HG03135 (cell line): ENCODE measurements around the gene LIMA1.
A peak's percentile ranks its signal among the peaks of the same experiment; 100 is the strongest.
"Not testable (repeated sequence)": the region's sequence is repeated elsewhere in the genome, so short reads cannot be mapped to it uniquely, and the experiment has no call there.

Experiments
- ATAC-seq: cut with Tn5 transposase; IDR thresholded peaks from one replicate; pipeline ENCODE4 v1.9.1; 2021; ENCODE audit warnings: mild to moderate bottlenecking, moderate library complexity; ENCODE audit not compliant: unreplicated experiment

The LIMA1 gene

GRCh38 chr12:50221228-50222008, 61.9 kb downstream of the LIMA1 start:
- ATAC-seq: no peak

- ATAC-seq: peak; percentile 39
Observed at GRCh38 chr12:50220363-50220995, 62.8 kb downstream of the LIMA1 start.

DNA sequence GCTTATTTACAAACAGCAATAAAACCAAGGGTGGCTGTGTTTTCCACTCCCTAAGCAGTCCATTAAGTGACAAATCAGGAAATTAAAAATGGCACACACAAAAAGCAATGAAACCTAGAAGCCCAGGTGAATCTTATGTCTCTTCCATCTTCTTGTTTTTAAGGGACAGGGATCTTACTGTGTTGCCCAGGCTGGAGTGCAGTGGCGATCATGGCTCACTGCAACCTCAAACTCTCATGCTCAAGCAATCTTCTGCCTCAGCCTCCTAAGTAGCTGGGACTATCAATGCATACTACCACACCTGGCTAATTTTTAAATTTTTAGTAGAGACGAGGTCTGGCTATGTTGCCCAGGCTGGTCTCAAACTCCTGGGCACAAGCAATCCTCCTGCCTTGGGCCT, 63.8 kb downstream of the LIMA1 start:
- no peak for ATAC-seq

DNA sequence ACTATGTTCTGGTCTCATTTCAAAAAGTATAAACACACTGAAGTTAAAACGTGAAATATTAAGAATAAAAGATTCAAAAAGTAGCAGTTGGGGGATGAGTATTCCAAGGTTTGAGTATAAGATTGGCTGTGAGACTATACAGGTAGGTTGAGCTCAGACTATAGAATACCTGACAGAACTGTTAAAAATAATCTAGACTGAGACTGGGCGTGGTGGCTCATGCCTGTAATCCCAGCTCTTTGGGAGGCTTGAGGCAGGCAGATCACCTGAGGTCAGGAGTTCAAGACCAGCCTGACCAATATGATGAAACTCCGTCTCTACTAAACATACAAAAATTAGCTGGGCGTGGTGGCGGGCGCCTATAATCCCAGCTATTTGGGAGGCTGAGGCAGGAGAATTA, 64.3 kb downstream of the LIMA1 start:
- not testable (repeated sequence) for ATAC-seq

- ATAC-seq: no peak
Observed at GRCh38 chr12:50218386-50218785, 64.9 kb downstream of the LIMA1 start.

DNA sequence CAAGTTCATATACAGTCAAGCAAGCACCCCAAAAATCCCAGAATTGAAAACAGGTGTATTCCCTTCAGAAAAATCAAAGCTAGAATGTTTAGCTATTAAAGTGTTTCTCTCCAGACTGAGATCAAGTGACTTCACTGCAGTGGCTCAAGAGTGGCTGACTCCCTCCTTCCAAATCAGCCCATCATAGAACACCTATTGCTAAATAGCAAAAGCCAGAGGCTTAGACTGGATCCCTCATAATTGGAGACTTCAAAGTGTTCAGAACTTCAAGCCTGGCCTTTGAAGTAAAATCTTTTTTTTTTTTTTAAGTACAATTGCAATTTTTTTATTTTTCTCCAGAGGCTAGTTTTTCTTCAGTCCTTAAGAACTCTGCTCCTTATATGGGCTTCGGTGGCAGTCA, 66.1 kb downstream of the LIMA1 start:
- ATAC-seq: no peak

DNA sequence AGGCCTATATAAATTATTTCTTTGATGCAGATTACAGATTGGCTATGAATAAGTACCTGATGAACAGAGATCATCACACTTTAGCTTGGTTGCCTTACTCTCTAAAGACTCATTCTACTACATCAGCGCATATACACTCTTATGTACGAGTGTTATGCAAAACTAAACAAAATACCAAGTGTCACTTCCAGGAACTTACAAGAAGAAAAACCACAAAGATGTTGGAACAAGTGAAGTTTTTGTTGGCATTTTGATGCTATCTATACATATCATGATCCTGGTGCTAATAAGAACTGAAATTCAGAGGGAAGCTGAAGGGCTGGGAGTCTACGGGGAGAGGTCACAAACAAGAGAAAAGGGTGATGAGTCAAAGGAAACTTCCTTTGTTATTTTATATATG, 68.3 kb downstream of the LIMA1 start:
- no peak for ATAC-seq

DNA sequence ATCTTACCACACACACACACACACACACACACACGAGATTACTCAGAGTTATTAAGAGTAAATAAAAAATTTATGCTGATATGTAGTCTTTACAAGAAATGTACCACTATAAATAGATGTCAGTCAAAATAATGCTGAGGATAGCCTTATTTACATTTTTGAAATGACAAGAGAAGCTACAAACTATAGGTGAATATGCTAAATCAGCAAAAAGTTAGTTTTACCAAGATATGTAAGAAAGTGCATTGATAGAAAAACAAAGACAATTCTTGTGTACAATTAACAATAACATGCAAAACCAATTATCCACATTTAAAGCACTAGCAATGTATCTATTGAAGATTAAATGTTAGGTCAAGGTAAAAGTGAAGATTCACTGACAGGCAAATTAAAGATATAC, 69.3 kb downstream of the LIMA1 start:
- no peak for ATAC-seq

DNA sequence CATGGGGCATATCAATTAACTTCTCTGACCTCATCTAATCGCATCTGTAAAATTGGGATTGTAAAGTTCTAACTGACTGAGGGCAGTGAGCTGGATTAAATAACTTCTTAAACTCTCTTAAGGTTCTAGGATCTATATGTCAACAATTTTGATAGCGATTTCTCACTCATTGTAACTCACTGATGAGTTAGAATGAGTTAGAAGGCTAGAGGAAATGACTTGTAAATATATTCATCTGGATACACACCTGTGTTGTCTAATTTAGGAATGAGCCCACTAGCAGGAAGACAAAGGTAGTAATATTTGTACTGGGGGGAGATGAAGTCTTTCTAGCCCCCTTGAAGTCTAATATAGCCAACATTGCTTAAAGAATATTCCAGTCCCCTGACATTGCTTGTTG, 69.9 kb downstream of the LIMA1 start:
- no peak for ATAC-seq

- ATAC-seq: no peak
Observed at GRCh38 chr12:50212071-50212467, 71.3 kb downstream of the LIMA1 start.

DNA sequence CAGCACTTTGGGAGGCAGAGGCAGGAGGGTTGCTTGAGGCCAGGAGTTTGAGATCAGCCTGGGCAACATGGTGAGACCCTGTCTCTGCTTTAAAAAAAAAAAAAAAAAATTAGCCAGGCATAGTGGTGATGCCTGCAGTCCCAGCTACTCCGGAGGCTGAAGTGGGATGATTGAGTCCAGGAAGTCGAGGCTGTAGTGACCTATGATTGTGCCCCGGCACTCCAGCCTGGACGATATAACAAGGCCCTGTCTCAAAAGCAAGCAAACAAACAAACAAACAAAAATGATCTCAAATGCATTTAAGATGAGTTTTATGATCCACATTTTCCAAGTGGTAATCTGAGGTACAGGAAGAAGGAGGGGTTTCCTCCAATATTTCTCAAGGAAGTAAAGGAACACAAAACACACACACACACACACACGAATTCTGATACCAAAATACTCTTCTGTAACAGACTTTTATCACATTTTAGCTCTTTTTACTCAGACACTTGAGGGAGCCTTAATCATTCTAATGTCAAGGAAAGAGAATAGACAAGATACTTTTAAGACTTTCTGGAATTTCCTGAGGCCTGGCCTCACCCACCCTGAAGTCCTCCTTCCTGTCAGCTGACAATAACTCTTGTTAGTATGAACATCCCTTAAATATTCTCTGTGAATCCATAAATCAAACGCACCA, 71.8 kb downstream of the LIMA1 start:
- no peak for ATAC-seq

DNA sequence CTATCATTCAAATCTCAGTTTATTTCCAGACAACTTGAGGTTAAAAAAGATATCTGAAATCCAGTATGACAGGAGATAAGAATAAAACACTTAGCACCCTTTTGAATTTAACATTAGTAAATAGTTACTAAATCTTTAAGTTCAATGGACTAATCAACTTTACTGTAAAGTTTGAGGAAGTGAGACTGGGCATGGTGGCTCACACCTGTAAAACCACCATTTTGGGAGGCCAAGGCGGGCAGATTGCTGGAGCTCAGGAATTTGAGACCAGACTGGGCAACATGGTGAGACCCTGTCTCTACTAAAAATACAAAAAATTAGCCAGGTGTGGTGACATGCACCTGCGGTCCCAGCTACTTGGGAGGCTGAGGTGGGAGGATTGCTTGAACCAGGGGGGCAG, 75.9 kb downstream of the LIMA1 start:
- ATAC-seq: no peak

DNA sequence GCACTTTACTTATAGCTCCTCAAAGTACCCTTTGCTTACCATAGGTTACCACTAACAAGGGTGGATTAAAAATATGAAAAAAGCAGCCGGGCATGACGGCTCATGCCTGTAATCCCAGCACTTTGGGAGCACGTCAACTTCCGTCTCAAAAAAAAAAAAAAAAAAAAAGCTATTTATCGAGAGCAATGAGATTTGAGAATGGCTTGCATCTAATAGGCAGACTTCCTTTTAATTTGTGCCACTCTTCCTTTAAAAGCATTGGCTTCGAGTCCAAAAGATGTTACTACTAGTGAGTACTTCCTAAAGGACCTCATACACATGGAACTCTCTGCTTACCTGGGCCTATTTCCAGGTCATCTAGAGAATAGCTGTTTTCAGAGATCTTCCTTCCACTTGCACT, 77.7 kb downstream of the LIMA1 start:
- ATAC-seq: no peak

DNA sequence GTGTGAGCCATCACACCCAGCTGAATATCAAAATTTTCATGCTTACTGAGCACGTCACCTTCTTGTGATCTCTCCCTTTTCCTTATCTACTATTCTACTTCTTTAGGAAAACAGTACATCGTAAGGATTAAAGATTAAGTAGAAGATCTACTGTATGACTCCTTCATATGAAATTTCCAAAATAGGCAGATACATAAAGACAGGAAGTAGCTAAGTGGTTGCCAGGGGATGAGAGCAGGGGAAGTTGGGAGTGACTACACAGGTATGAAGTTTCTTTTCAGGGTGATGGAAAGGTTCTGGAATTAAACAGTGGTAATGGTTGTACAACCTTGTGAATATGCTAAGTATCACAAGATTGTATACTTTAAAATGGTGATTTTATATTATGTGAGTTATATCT, 79.6 kb downstream of the LIMA1 start:
- no peak for ATAC-seq

DNA sequence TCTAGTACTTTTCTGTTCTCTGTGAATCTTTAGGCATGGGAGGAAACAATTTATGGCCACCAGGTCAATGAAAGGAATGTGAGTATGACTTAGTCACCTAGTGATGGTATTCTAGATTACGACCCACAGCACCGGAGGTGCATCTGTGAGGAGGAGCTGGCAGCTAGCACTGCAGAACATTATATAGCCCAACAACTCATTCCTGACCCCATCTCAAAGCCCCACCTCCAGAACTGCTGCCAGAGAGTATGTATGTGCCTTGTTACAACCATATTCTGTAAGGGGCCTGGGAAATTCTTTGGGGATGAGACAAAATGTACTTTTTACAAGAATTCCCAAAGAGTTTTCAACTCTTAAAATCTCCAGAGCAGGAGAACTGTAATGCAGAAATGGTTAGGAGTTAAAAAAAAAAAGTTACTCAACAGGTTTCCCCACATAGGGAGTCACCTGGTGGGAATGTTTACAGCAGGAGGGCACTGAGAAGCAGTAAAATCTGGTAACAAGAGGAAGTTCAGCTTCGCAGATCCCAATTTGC, 81.3 kb downstream of the LIMA1 start:
- no peak for ATAC-seq

DNA sequence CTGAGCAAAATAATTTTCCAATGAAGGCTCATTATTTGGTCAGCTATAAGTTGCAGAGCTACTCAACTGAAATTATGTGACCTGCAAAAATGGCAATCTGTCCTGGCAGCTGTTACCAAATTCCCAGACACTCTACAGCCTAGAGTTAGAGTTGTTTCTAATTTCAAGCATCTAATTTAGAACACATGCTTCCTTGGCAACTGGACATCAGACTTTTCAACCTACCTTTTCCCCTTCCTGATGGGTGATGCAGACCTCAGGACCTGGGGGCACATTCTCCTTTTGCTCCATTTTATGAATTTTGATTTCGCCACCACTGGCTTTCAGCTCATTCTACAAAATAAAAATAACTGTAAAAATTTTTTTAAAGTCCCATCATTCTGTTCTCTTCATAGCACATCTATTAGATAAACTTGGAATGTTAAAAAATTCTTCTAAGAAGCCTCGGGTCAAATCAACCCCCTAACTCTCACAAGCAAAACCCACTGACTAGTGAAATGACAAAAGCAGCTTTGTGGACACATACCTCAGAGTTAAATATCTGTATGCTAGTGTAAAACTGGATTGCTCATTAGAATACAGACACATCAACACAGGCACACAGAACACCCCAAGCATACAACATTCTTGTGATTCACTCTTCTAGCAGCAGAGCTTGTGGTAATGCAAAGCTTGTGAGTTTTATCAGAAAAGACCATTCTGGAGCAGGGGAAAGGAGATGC, 82.6 kb downstream of the LIMA1 start:
- no peak for ATAC-seq

DNA sequence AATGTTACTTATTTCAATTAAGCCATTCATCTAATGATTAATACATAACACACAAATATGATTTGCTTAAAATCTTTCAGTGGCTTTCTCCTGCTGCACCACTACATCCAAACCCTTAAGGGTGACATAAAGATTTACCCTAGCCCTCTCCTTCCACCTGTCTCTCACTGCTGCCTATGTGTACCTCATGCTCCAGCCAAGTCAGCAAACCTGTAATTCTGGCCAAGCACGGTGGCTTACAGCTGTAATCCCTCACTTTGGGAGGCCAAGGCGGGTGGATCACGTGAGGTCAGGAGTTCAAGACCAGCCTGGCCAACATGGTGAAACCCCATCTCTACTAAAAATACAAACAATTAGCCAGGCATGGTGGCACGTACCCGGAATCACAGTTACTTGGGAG, 84.5 kb downstream of the LIMA1 start:
- ATAC-seq: no peak

GRCh38 chr12:50197297-50197727, 86.0 kb downstream of the LIMA1 start:
- ATAC-seq: no peak

GRCh38 chr12:50196537-50196936, 86.8 kb downstream of the LIMA1 start:
- no peak for ATAC-seq

DNA sequence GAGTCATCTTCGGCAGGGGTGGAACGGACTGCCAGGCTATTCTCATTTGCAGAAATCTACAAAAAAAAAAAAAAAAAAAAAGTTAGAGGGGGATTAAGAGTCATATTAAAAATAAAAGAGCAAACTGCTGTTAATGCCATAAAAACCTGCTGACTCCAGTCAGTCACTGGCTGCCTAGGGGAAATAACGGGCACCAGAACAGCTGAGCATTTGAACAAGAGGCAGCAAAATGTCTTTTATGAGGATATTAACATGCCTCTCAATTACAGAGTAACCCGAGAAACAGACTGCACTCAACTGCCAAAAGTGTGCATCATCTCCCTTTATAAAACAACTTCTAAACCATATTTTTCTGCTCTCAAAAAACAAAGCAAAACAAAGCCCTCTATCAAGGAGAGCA, 87.5 kb downstream of the LIMA1 start:
- no peak for ATAC-seq

GRCh38 chr12:50192908-50193307, 90.4 kb downstream of the LIMA1 start:
- ATAC-seq: no peak
